ENCODE data around the gene SCAF4. TPM values are rescaled to one million over a fixed set of nuclear protein-coding genes. Genes with fewer than 3 reads are reported as not detected.
A peak's percentile ranks its signal among the peaks of the same experiment; 100 is the strongest.

Gene SCAF4
- total RNA-seq, 4 donors from 2014 or later: 23.2 to 31.0 (median 26.8) TPM

DNA sequence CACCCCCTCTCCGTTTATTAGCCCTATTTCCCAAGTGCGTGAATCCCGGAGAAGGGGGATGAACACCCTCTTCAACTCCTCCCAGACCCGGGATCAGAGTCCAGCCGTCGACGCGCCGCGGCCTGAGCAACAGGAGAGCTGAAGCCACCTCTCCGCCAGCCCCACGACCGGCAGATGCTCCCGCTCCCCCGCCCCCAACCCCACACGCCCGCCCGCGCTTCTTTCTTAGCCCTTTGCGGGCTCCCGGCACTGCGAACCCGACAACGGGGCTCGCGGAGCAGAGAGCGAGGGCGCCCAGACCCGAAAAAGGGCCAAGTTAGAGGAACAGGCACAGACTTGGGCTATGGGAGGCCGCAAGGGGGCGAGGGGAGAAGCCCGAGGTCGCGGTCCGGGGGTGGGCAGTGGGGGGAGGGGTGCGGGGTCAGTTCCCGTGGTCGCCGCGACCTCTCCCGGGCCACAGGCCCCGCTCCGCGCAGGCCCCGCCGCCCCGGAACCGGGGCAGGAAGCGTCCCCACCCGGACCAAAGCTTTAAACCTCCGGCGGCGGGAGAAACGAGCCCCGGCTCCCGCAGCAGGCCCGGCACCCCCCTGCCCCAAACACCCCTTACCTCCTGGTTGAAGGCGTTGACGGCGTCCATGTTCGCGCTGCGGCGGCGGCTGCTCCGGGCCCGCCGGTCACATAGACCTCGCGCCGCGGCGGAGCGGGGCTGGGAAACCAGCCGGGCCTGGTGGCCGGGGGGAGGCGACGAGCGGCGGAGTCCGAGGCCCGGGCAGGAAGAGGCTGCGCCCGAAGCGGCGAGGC, 662 bp downstream of the SCAF4 start:
- peak; percentile 72 for DNase-seq
- intact Hi-C loops (cut with DNase I; ENCODE audit: low total_unique reads): no loop called here
- peak overlapping the region; percentile 49 to 96 (median 90) for H3K4me3 ChIP-seq
- in situ Hi-C loops (cut with MboI; ENCODE audit: low pct_ligation_motif_present in 1 of 4, low pct_unique_long_range_greater_than_20kb in 1 of 4, low sequenced_read_pairs in 3 of 4): no loop called here
- no peaks in the 10 kb centered on the region for H3K27me3 ChIP-seq
- TF ChIP-seq POLR2AphosphoS5 (IDR thresholded peaks at IDR 0.05) (peak in 2 of 3 donors; percentile 58 to 59), POLR2A (IDR thresholded peaks at IDR 0.05) (peak; percentile 53), EP300 (IDR thresholded peaks at IDR 0.05; ENCODE audit: low read depth) (no peak)
- TF ChIP-seq, protein P1, sequence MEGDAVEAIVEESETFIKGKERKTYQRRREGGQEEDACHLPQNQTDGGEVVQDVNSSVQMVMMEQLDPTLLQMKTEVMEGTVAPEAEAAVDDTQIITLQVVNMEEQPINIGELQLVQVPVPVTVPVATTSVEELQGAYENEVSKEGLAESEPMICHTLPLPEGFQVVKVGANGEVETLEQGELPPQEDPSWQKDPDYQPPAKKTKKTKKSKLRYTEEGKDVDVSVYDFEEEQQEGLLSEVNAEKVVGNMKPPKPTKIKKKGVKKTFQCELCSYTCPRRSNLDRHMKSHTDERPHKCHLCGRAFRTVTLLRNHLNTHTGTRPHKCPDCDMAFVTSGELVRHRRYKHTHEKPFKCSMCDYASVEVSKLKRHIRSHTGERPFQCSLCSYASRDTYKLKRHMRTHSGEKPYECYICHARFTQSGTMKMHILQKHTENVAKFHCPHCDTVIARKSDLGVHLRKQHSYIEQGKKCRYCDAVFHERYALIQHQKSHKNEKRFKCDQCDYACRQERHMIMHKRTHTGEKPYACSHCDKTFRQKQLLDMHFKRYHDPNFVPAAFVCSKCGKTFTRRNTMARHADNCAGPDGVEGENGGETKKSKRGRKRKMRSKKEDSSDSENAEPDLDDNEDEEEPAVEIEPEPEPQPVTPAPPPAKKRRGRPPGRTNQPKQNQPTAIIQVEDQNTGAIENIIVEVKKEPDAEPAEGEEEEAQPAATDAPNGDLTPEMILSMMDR (IDR thresholded peaks at IDR 0.05): peak in 1 of 5 experiments; percentile 6
- H3K4me1 ChIP-seq: peaks cover 19 to 45% (median 34%) of the 10 kb centered on the region in 4 donors
- 0% methylated on average over 73 of the region's 86 CpGs; no CpG with 5 or more reads in 1 of the 2 donors for WGBS, 2 donors (ENCODE audit: low coverage in 1 of 2)
- H3K36me3 ChIP-seq: no peaks in the 10 kb centered on the region
- peak overlapping the region; percentile 92 to 99 (median 94) for H3K27ac ChIP-seq
- no peaks in the 10 kb centered on the region for H3K9me3 ChIP-seq

- no peaks in the 10 kb centered on the region for H3K36me3 ChIP-seq
- no peaks in the 10 kb centered on the region for H3K9me3 ChIP-seq
- in situ Hi-C loops (cut with MboI; ENCODE audit: low pct_ligation_motif_present in 1 of 4, low pct_unique_long_range_greater_than_20kb in 1 of 4, low sequenced_read_pairs in 3 of 4) (no loop called here), intact Hi-C loops (cut with DNase I; ENCODE audit: low total_unique reads) (no loop called here)
- TF ChIP-seq POLR2A (IDR thresholded peaks at IDR 0.05): no peak
- no peaks in the 10 kb centered on the region for H3K27me3 ChIP-seq
- WGBS, 2 donors (ENCODE audit: low coverage in 1 of 2): 0% methylated on average over 2 to 14 of the region's 14 CpGs
- H3K27ac ChIP-seq: peak overlapping the region; percentile 92 to 99 (median 94)
- H3K4me1 ChIP-seq: peaks cover 19 to 45% (median 34%) of the 10 kb centered on the region in 4 donors
- H3K4me3 ChIP-seq: peak overlapping the region; percentile 49 to 96 (median 90)
- no peak for DNase-seq
Measured at GRCh38 chr21:31730712-31731055, 1.2 kb downstream of the SCAF4 start.

DNA sequence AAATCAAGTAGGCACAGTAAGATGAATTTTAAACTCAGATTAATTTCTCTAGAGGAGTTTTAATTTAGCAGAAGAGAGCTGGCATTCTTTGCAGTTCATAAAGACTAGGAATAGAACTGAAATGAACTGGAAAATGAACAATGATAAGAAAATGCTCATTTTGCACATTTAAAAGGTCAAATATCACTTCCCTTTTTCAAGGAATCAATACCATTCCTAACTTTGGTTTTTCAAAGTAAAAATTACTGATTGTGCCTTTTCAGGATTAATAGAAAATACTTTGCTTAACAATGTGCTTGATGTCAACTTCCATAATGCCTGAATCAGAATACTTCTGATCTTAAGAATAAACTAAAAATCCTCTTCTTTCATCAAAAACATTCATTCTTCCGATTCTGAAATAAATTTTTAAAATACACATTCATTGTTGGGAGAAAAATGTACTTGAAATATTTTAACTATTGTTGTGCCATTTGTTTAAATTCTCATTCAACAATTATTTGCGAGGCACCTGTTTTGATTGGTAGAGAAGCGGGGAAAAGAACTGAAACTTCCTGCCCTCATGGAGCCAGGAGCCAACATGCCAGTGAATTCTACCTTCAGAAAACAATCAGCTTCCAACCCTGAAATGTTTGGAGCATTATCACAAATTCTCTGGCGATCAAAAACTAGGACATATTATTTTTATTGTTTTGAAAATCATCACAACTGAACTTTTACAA, 2.1 kb downstream of the SCAF4 start:
- TF ChIP-seq POLR2AphosphoS5 (IDR thresholded peaks at IDR 0.05): no peak
- Histone ChIP-seq H3K27me3 (no peaks in the 10 kb centered on the region), H3K4me3 (peak overlapping the region in 2 of 4 donors; percentile 90 to 96), H3K27ac (no peak overlapping the region), H3K9me3 (no peaks in the 10 kb centered on the region), H3K4me1 (peaks cover 19 to 54% (median 37%) of the 10 kb centered on the region in 4 donors), H3K36me3 (no peaks in the 10 kb centered on the region)
- WGBS, 2 donors (ENCODE audit: low coverage in 1 of 2): 58 to 79% methylated on average over 4 of the region's 4 CpGs
- no peak for DNase-seq
- intact Hi-C loops (cut with DNase I; ENCODE audit: low total_unique reads) (loop anchor here (2.0 kb wide), 1 partner anchor 59 kb away; no protein-coding TSS in a partner anchor), in situ Hi-C loops (cut with MboI; ENCODE audit: low pct_ligation_motif_present in 1 of 4, low pct_unique_long_range_greater_than_20kb in 1 of 4, low sequenced_read_pairs in 3 of 4) (no loop called here)

GRCh38 chr21:31728952-31729351, 3.0 kb downstream of the SCAF4 start:
- Histone ChIP-seq H3K36me3 (no peaks in the 10 kb centered on the region), H3K27me3 (no peaks in the 10 kb centered on the region), H3K9me3 (no peaks in the 10 kb centered on the region), H3K4me1 (peaks cover 19 to 63% (median 38%) of the 10 kb centered on the region in 4 donors), H3K4me3 (no peak overlapping the region), H3K27ac (no peak overlapping the region)
- intact Hi-C loops (cut with DNase I; ENCODE audit: low total_unique reads): loop anchor here (2.0 kb wide), 1 partner anchor 58 kb away; no protein-coding TSS in a partner anchor
- DNase-seq: no peak
- in situ Hi-C loops (cut with MboI; ENCODE audit: low pct_ligation_motif_present in 1 of 4, low pct_unique_long_range_greater_than_20kb in 1 of 4, low sequenced_read_pairs in 3 of 4): no loop called here
- 55 to 76% methylated on average over 3 of the region's 3 CpGs for WGBS, 2 donors (ENCODE audit: low coverage in 1 of 2)
- TF ChIP-seq, protein P1 (IDR thresholded peaks at IDR 0.05): no peak
- TF ChIP-seq EP300 (IDR thresholded peaks at IDR 0.05; ENCODE audit: low read depth) (no peak), POLR2AphosphoS5 (IDR thresholded peaks at IDR 0.05) (no peak), POLR2A (IDR thresholded peaks at IDR 0.05) (no peak)

DNA sequence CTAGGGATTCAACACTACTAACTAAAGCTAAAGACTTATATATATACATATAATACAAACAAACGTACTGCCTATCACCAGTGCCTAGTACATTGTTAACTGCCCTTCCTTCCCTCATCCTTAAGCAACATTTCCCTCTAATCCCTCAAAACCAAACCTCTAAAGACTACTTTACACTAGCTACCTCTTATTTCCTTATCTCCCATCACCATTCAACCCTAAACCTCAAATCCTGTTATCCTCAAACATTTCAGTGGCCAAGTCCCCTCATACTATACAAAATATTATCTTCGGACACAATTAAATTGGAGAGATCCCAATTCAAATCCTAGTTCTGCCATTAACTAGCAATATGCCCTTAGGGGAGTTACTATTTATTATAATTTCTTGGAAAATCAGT, 3.7 kb downstream of the SCAF4 start:
- H3K36me3 ChIP-seq: no peaks in the 10 kb centered on the region
- H3K4me1 ChIP-seq: peaks cover 16 to 63% (median 33%) of the 10 kb centered on the region in 4 donors
- TF ChIP-seq POLR2AphosphoS5 (IDR thresholded peaks at IDR 0.05) (no peak), EP300 (IDR thresholded peaks at IDR 0.05; ENCODE audit: low read depth) (no peak), POLR2A (IDR thresholded peaks at IDR 0.05) (no peak)
- TF ChIP-seq, protein P1 (IDR thresholded peaks at IDR 0.05): no peak
- in situ Hi-C loops (cut with MboI; ENCODE audit: low pct_ligation_motif_present in 1 of 4, low pct_unique_long_range_greater_than_20kb in 1 of 4, low sequenced_read_pairs in 3 of 4): no loop called here
- WGBS, 2 donors (ENCODE audit: low coverage in 1 of 2): 88 to 89% methylated on average over 2 of the region's 2 CpGs
- DNase-seq: no peak
- H3K27me3 ChIP-seq: no peaks in the 10 kb centered on the region
- H3K27ac ChIP-seq: no peak overlapping the region
- intact Hi-C loops (cut with DNase I; ENCODE audit: low total_unique reads): loop anchor here (2.0 kb wide), 1 partner anchor 57 kb away; no protein-coding TSS in a partner anchor
- H3K9me3 ChIP-seq: no peaks in the 10 kb centered on the region
- no peak overlapping the region for H3K4me3 ChIP-seq

Measured in transverse colon (tissue), 4 donors.